HL-60 (cell line): ENCODE measurements around the gene HMCN1.

Experiments used
- DNase-seq, 2 experiments: peaks; one replicate each; pipeline ENCODE4 v3.0.0-alpha.2; 2010 to 2020; ENCODE audit warnings: low read depth in 1 of 2, low spot score in 1 of 2
- H3K27ac ChIP-seq: fragments of 250-450 bp; sonication (Bioruptor Pico); replicated peaks from 2 replicates; pipeline ENCODE4 v1.5.1; 2020; ENCODE audit warnings: mild to moderate bottlenecking, moderate library complexity
- H3K27me3 ChIP-seq: fragments of 250-450 bp; sonication (Bioruptor Pico); 2 replicates; pipeline ENCODE4 v1.5.1; 2021; ENCODE audit warnings: mild to moderate bottlenecking, moderate library complexity; ENCODE audit not compliant: insufficient read depth, poor library complexity, severe bottlenecking
- H3K4me3 ChIP-seq: replicated peaks from 2 replicates; pipeline ENCODE4 v1.5.1; 2011; ENCODE audit warnings: mild to moderate bottlenecking, control low read depth, low read length; ENCODE audit not compliant: insufficient read depth
- GABPA ChIP-seq: IDR thresholded peaks from 2 replicates; pipeline ENCODE4 v1.6.1; 2012; ENCODE audit warnings: low read depth
- POLR2AphosphoS5 ChIP-seq: IDR thresholded peaks from 2 replicates; pipeline ENCODE4 v1.6.1; 2012; ENCODE audit warnings: low read depth
- SPI1 ChIP-seq: IDR thresholded peaks from 2 replicates; pipeline ENCODE4 v1.6.1; 2012; ENCODE audit warnings: low read depth, mild to moderate bottlenecking, borderline replicate concordance
- TF ChIP-seq, protein P1 (sequence below): IDR thresholded peaks from 2 replicates; pipeline ENCODE4 v1.6.1; 2012; ENCODE audit warnings: low read depth; ENCODE audit not compliant: insufficient replicate concordance
- TF ChIP-seq, protein P2 (sequence below): IDR thresholded peaks from one replicate; pipeline ENCODE4 v1.5.1; 2011; ENCODE audit warnings: low read length, control low read depth, inconsistent platforms; ENCODE audit not compliant: insufficient read depth

The HMCN1 gene

DNA sequence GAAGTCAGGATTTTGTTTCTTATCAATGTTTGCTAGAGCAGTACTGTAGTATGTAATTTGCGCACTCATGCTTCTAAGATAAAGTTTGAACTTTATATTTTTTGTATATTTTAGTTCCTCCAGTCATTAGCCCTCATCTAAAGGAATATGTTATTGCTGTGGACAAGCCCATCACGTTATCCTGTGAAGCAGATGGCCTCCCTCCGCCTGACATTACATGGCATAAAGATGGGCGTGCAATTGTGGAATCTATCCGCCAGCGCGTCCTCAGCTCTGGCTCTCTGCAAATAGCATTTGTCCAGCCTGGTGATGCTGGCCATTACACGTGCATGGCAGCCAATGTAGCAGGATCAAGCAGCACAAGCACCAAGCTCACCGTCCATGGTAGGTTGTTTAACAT, 388.6 kb downstream of the HMCN1 start:
- no peak for TF ChIP-seq SPI1
- no peak for TF ChIP-seq GABPA
- no peak for TF ChIP-seq POLR2AphosphoS5
- TF ChIP-seq, protein P1, sequence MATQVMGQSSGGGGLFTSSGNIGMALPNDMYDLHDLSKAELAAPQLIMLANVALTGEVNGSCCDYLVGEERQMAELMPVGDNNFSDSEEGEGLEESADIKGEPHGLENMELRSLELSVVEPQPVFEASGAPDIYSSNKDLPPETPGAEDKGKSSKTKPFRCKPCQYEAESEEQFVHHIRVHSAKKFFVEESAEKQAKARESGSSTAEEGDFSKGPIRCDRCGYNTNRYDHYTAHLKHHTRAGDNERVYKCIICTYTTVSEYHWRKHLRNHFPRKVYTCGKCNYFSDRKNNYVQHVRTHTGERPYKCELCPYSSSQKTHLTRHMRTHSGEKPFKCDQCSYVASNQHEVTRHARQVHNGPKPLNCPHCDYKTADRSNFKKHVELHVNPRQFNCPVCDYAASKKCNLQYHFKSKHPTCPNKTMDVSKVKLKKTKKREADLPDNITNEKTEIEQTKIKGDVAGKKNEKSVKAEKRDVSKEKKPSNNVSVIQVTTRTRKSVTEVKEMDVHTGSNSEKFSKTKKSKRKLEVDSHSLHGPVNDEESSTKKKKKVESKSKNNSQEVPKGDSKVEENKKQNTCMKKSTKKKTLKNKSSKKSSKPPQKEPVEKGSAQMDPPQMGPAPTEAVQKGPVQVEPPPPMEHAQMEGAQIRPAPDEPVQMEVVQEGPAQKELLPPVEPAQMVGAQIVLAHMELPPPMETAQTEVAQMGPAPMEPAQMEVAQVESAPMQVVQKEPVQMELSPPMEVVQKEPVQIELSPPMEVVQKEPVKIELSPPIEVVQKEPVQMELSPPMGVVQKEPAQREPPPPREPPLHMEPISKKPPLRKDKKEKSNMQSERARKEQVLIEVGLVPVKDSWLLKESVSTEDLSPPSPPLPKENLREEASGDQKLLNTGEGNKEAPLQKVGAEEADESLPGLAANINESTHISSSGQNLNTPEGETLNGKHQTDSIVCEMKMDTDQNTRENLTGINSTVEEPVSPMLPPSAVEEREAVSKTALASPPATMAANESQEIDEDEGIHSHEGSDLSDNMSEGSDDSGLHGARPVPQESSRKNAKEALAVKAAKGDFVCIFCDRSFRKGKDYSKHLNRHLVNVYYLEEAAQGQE = no peak
- TF ChIP-seq, protein P2, sequence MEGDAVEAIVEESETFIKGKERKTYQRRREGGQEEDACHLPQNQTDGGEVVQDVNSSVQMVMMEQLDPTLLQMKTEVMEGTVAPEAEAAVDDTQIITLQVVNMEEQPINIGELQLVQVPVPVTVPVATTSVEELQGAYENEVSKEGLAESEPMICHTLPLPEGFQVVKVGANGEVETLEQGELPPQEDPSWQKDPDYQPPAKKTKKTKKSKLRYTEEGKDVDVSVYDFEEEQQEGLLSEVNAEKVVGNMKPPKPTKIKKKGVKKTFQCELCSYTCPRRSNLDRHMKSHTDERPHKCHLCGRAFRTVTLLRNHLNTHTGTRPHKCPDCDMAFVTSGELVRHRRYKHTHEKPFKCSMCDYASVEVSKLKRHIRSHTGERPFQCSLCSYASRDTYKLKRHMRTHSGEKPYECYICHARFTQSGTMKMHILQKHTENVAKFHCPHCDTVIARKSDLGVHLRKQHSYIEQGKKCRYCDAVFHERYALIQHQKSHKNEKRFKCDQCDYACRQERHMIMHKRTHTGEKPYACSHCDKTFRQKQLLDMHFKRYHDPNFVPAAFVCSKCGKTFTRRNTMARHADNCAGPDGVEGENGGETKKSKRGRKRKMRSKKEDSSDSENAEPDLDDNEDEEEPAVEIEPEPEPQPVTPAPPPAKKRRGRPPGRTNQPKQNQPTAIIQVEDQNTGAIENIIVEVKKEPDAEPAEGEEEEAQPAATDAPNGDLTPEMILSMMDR = no peak
- H3K27ac ChIP-seq = no peak overlapping the region
- H3K4me3 ChIP-seq = no peak overlapping the region
- DNase-seq = no peak
- H3K27me3 ChIP-seq = no peaks in the 10 kb centered on the region

DNA sequence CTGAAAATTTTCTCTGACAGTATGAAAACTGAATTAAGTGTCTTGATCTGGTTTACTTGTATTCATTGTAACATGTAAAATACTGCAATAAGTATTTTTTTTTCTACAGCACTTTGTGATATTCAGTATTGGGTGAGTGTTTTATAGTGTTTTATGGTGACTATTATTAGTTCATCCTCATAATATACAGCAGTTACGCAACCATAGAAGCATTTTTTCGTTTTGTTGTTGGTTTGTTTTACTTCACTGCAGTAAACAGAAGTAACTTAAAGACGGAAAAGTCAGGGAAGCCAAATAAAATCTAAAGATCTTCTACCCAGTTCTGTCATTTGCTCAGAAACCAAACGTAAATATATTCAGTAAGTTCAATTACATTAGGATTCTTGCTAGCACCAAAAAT, 390.8 kb downstream of the HMCN1 start:
- DNase-seq = no peak
- no peak overlapping the region for H3K27ac ChIP-seq
- no peak overlapping the region for H3K4me3 ChIP-seq
- H3K27me3 ChIP-seq = no peaks in the 10 kb centered on the region
- TF ChIP-seq GABPA = no peak
- TF ChIP-seq, protein P2 = no peak
- TF ChIP-seq POLR2AphosphoS5 = no peak
- no peak for TF ChIP-seq SPI1
- TF ChIP-seq, protein P1 = no peak

DNA sequence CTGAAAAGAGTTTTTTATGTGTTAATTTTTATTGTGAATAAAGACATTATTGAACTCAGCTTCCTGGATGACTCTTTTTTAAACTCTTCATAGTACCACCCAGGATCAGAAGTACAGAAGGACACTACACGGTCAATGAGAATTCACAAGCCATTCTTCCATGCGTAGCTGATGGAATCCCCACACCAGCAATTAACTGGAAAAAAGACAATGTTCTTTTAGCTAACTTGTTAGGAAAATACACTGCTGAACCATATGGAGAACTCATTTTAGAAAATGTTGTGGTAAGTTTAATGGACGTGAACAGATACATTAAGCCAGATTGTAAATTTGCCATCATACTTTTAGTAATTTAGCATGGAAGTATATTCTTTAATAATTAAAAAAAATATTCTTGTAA, 391.3 kb downstream of the HMCN1 start:
- TF ChIP-seq, protein P2 = no peak
- TF ChIP-seq GABPA (no peak), SPI1 (no peak), POLR2AphosphoS5 (no peak)
- TF ChIP-seq, protein P1 = no peak
- Histone ChIP-seq H3K27me3 (no peaks in the 10 kb centered on the region), H3K4me3 (no peak overlapping the region), H3K27ac (no peak overlapping the region)
- no peak for DNase-seq
